Pericardium fibroblast (primary cell): ENCODE results near the gene RFC3. TPM values are rescaled to one million over a fixed set of nuclear protein-coding genes. Genes with fewer than 3 reads are reported as not detected.

Experiments
- total RNA-seq: library from RNA; depleted of rRNA; stranded (reverse); fragments of >200 nt; gene quantifications from 2 replicates; pipeline ENCODE4 v1.2.3, GENCODE V29; 2015

Gene RFC3
- 2.8 and 9.3 TPM in 2 replicates for total RNA-seq

DNA sequence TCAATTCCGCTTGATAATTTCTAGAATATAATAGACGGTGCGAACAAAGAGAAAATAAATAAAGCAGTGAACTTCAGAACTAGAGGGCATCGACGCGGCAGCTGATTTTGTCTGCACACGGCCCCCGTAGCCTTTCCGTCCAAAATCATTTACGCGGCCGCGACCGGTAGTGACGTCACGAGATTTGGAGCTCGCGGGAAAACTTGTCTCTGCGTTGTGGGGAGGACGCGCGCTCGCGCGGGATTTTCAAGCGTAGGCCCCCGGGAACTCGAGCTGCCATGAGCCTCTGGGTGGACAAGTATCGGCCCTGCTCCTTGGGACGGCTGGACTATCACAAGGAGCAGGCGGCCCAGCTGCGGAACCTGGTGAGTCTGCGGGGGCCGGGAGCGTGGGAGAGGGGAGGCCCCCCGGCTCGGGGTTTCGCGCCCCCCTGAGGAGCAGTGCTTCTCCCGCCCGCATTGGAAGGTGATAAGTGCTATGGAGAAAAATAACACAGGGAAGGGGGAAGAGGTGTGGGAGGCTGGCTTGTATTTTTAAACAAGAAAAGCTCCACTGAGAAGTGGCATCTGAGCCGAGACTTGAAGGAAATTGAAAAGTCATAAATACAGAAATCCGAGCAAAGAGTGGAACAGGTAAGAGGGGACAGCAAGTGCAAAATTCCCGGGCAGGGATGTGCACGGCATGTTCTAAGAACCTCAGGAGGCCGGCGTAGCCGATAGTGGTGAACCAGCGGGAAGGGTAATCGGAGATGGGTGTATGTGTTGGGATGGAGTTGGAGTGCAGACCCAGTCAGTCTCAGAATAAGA, at the start of gene RFC3:
Gene RFC3 (plus strand): TSS at position 249 of the 806 bp plus-strand sequence. CDS start 30 bp downstream, at position 279.

